ENCODE data around the gene DIP2C.
"Not testable (repeated sequence)": the region's sequence is repeated elsewhere in the genome, so short reads cannot be mapped to it uniquely, and the experiment has no call there.

DNA sequence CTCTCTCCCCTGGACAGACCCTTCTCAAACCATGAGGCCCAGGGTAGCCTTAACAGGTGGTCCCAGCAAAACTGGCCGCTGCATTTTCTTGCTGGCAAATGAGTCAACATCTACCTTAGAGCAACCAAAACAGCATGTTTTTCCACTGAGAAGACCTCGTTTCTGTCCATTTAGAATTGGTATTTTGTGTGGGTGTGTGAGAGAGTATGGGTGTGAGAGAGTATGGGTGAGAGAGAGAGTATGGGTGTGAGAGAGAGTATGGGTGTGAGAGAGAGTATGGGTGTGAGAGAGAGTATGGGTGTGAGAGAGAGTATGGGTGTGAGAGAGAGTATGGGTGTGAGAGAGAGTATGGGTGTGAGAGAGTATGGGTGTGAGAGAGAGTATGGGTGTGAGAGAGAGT, 157.1 kb downstream of the DIP2C start:
- not testable (repeated sequence) for TF ChIP-seq SUZ12 (IDR thresholded peaks at IDR 0.05); FOXM1 (IDR thresholded peaks at IDR 0.05; ENCODE audit: borderline replicate concordance); PKNOX1 (IDR thresholded peaks at IDR 0.05); SP1 (IDR thresholded peaks at IDR 0.05); L3MBTL2 (conservative IDR thresholded peaks at IDR 0.05); NFRKB (IDR thresholded peaks at IDR 0.05); CTBP1 (IDR thresholded peaks at IDR 0.05; ENCODE audit: borderline replicate concordance); FOXA1 (IDR thresholded peaks at IDR 0.05); LEF1 (IDR thresholded peaks at IDR 0.05; ENCODE audit: borderline replicate concordance); BHLHE40 (IDR thresholded peaks at IDR 0.05; ENCODE audit: borderline replicate concordance)

Data from HEK293T (cell line).